Liver (tissue), 3 donors: Measurements from ENCODE around the gene INTS6.
A peak's percentile ranks its signal among the peaks of the same experiment; 100 is the strongest.

ENCODE experiments used
- FOXA1 ChIP-seq: IDR thresholded peaks from 2 replicates; pipeline ENCODE4 v1.6.1; 2016; ENCODE audit warnings: antibody characterized with exemption
- GABPA ChIP-seq, 2 donors: IDR thresholded peaks in 1 of 2; conservative IDR thresholded peaks in 1 of 2; 2 replicates each; pipeline ENCODE4 v1.6.1; 2016; ENCODE audit warnings: antibody characterized with exemption in 2 of 2, mild to moderate bottlenecking in 1 of 2, moderate library complexity in 1 of 2
- JUND ChIP-seq, 2 donors: IDR thresholded peaks; 2 replicates each; pipeline ENCODE4 v1.6.1; 2016; ENCODE audit warnings: antibody characterized with exemption in 2 of 2
- RAD21 ChIP-seq, 2 donors: IDR thresholded peaks; 2 replicates each; pipeline ENCODE4 v1.6.1; 2016; ENCODE audit warnings: antibody characterized with exemption in 2 of 2, mild to moderate bottlenecking in 2 of 2
- RXRA ChIP-seq, 2 donors: IDR thresholded peaks; 2 replicates each; pipeline ENCODE4 v1.6.1; 2017 to 2018; ENCODE audit warnings: antibody characterized with exemption in 2 of 2, mild to moderate bottlenecking in 1 of 2
- SP1 ChIP-seq: IDR thresholded peaks from 2 replicates; pipeline ENCODE4 v1.6.1; 2018; ENCODE audit warnings: antibody characterized with exemption, mild to moderate bottlenecking
- TF ChIP-seq, protein P1 (sequence below): fragments of 150-350 bp; IDR thresholded peaks from 2 replicates; pipeline ENCODE4 v1.5.1; 2017; ENCODE audit warnings: improper control_type of control experiment, low read depth, low read length; ENCODE audit not compliant: missing input control
- donor health status: healthy.
- donor health status: healthy.

DNA sequence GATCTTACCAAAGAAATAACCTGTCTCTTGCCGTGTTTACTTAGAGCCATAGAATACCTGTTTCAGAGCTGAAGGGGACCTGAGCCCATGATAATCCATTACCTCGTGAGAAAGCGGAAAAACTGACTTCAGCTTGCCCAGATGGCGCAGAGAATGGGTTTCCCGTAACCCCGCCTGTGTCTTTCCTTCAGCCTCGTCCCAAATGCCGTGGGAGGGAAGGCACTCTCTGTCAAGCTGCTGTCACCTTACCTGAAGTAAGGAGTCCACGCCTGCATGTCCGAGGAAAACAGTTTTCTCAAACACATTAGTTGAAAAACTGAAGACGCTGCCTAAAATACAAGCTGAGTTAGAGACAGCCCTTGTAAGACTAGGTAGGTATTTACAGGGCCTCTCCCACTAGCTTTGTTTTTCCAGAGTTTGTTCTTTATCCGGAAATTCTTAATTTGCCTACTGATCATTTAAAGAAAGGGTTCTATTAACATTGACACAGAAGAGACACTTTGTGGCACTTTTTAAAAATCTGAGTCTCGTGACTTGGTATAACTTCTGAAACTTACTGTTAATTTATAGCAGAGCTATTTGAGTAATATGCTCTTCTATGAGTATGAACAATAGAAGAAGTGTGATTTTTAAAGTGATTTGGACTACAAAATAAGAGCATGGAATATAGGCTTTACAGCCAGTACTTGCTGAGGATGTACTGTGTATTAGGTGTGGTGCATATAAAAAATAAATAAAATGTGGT lies 1.3 kb upstream of the INTS6 start:
- no peak for TF ChIP-seq GABPA (IDR thresholded peaks at IDR 0.05 in 1 of 2, conservative IDR thresholded peaks at IDR 0.05 in 1 of 2)
- no peak for TF ChIP-seq FOXA1
- TF ChIP-seq, protein P1, sequence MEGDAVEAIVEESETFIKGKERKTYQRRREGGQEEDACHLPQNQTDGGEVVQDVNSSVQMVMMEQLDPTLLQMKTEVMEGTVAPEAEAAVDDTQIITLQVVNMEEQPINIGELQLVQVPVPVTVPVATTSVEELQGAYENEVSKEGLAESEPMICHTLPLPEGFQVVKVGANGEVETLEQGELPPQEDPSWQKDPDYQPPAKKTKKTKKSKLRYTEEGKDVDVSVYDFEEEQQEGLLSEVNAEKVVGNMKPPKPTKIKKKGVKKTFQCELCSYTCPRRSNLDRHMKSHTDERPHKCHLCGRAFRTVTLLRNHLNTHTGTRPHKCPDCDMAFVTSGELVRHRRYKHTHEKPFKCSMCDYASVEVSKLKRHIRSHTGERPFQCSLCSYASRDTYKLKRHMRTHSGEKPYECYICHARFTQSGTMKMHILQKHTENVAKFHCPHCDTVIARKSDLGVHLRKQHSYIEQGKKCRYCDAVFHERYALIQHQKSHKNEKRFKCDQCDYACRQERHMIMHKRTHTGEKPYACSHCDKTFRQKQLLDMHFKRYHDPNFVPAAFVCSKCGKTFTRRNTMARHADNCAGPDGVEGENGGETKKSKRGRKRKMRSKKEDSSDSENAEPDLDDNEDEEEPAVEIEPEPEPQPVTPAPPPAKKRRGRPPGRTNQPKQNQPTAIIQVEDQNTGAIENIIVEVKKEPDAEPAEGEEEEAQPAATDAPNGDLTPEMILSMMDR: no peak
- TF ChIP-seq SP1: no peak
- TF ChIP-seq RXRA (IDR thresholded peaks at IDR 0.05): peak in 1 of 2 donors; percentile 6
- peak; percentile 14 for TF ChIP-seq RAD21 (IDR thresholded peaks at IDR 0.05)
- TF ChIP-seq JUND (IDR thresholded peaks at IDR 0.05): peak in 1 of 2 donors; percentile 39
